NT2/D1 (cell line): Measurements from ENCODE around the gene FSHB.
"Not testable (repeated sequence)": the region's sequence is repeated elsewhere in the genome, so short reads cannot be mapped to it uniquely, and the experiment has no call there.

ENCODE experiments used
- SUZ12 ChIP-seq: IDR thresholded peaks from 2 replicates; pipeline ENCODE4 v1.6.1; 2011; ENCODE audit not compliant: insufficient read length, insufficient read depth; ENCODE audit errors: extremely low read depth
- YY1 ChIP-seq: IDR thresholded peaks from 2 replicates; pipeline ENCODE4 v1.6.1; 2011; ENCODE audit not compliant: insufficient read length, insufficient read depth
- ZNF274 ChIP-seq: IDR thresholded peaks from 2 replicates; pipeline ENCODE4 v1.6.1; 2011; ENCODE audit warnings: mild to moderate bottlenecking, low read depth, low read length

GRCh38 chr11:30268638-30269037 lies 37.8 kb downstream of the FSHB start:
- not testable (repeated sequence) for TF ChIP-seq YY1, ZNF274, SUZ12
